Osteocyte (in vitro differentiated cells): ENCODE results near the gene MESD. TPM values are rescaled to one million over a fixed set of nuclear protein-coding genes. Genes with fewer than 3 reads are reported as not detected.
A peak's percentile ranks its signal among the peaks of the same experiment; 100 is the strongest.

Source experiments
- DNase-seq: peaks from one replicate; pipeline ENCODE4 v3.0.0; 2021; ENCODE audit warnings: mixed read lengths; ENCODE audit not compliant: unreplicated experiment; ENCODE audit errors: extremely low spot score
- H3K27ac Mint-ChIP-seq: one replicate; pipeline ENCODE4 v1.8.0; 2021; ENCODE audit warnings: mild to moderate bottlenecking, mixed read lengths; ENCODE audit not compliant: unreplicated experiment
- H3K27me3 Mint-ChIP-seq: one replicate; pipeline ENCODE4 v1.8.0; 2021; ENCODE audit warnings: mixed read lengths; ENCODE audit not compliant: unreplicated experiment
- H3K36me3 Mint-ChIP-seq: one replicate; pipeline ENCODE4 v1.8.0; 2021; ENCODE audit warnings: mixed read lengths; ENCODE audit not compliant: unreplicated experiment
- H3K4me1 Mint-ChIP-seq: one replicate; pipeline ENCODE4 v1.8.0; 2021; ENCODE audit warnings: mixed read lengths; ENCODE audit not compliant: unreplicated experiment
- H3K4me3 Mint-ChIP-seq: one replicate; pipeline ENCODE4 v1.8.0; 2021; ENCODE audit warnings: mild to moderate bottlenecking, moderate library complexity, mixed read lengths; ENCODE audit not compliant: unreplicated experiment
- H3K9me3 Mint-ChIP-seq: one replicate; pipeline ENCODE4 v1.8.0; 2021; ENCODE audit warnings: mixed read lengths; ENCODE audit not compliant: unreplicated experiment
- total RNA-seq: library from RNA; stranded (reverse); gene quantifications from 2 replicates; pipeline ENCODE4 v1.2.1, GENCODE V29; 2021
- TF ChIP-seq, protein P1 (sequence below): fragments of 200-600 bp; sonication (generic); IDR thresholded peaks from 2 replicates; pipeline ENCODE4 v1.5.0; 2021; ENCODE audit warnings: antibody characterized with exemption, mild to moderate bottlenecking, moderate library complexity

The MESD gene
- total RNA-seq, 1 donor from 2014 or later, result 25.3 TPM

DNA sequence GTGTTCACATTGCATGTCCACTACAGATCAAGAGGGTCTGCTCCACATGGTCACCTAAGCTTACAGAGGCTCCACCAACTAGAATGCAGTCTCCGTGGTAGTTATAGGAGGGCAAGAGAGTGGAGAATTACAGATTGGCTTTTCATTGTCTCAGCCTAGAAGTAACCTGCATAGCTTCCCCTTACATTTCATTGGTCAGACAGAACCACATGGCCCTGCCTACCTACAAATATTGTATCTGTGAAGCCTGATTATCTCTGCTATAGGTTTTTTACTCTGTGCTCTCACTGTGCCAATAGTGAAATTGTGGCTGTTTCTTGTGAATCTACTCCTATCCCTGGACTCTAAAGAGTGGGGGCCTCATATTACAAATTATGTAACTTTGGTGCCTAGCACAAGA lies 8.6 kb upstream of the MESD start:
- no peak for DNase-seq
- Mint-ChIP-seq H3K4me3 (no peak overlapping the region), H3K36me3 (peaks cover under 1% of the 10 kb centered on the region), H3K27me3 (no peaks in the 10 kb centered on the region), H3K9me3 (no peaks in the 10 kb centered on the region), H3K27ac (no peak overlapping the region), H3K4me1 (peaks cover 10% of the 10 kb centered on the region)
- TF ChIP-seq, protein P1, sequence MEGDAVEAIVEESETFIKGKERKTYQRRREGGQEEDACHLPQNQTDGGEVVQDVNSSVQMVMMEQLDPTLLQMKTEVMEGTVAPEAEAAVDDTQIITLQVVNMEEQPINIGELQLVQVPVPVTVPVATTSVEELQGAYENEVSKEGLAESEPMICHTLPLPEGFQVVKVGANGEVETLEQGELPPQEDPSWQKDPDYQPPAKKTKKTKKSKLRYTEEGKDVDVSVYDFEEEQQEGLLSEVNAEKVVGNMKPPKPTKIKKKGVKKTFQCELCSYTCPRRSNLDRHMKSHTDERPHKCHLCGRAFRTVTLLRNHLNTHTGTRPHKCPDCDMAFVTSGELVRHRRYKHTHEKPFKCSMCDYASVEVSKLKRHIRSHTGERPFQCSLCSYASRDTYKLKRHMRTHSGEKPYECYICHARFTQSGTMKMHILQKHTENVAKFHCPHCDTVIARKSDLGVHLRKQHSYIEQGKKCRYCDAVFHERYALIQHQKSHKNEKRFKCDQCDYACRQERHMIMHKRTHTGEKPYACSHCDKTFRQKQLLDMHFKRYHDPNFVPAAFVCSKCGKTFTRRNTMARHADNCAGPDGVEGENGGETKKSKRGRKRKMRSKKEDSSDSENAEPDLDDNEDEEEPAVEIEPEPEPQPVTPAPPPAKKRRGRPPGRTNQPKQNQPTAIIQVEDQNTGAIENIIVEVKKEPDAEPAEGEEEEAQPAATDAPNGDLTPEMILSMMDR, result no peak

DNA sequence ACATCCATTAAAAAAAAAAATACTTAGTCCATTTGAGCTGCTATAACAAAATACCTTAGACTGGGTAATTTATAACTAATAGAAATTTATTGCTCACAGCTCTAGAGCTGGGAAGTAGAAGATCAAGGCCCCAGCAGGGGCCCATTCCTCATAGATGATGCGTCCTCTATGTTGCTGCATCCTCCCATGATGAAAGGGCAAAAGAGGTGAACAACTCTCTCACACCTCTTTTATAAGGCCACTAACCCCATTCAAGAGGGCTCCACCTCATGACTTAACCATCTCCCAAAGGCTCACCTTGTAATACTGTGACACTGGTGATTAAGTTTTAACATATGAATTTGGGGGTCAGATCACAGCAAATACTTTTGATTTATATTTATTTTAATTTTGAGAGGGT lies 8.1 kb upstream of the MESD start:
- no peak overlapping the region for H3K4me3 Mint-ChIP-seq
- H3K36me3 Mint-ChIP-seq, result no peaks in the 10 kb centered on the region
- no peak for DNase-seq
- no peaks in the 10 kb centered on the region for H3K9me3 Mint-ChIP-seq
- H3K27ac Mint-ChIP-seq, result no peak overlapping the region
- no peaks in the 10 kb centered on the region for H3K27me3 Mint-ChIP-seq
- TF ChIP-seq, protein P1, result no peak
- peaks cover 9% of the 10 kb centered on the region for H3K4me1 Mint-ChIP-seq

GRCh38 chr15:80996247-80996646 lies 6.6 kb upstream of the MESD start:
- Mint-ChIP-seq H3K4me3 (no peak overlapping the region), H3K9me3 (no peaks in the 10 kb centered on the region), H3K4me1 (peaks cover 13% of the 10 kb centered on the region), H3K36me3 (no peaks in the 10 kb centered on the region), H3K27me3 (no peaks in the 10 kb centered on the region), H3K27ac (no peak overlapping the region)
- TF ChIP-seq, protein P1, result peak; percentile 44
- DNase-seq, result no peak

DNA sequence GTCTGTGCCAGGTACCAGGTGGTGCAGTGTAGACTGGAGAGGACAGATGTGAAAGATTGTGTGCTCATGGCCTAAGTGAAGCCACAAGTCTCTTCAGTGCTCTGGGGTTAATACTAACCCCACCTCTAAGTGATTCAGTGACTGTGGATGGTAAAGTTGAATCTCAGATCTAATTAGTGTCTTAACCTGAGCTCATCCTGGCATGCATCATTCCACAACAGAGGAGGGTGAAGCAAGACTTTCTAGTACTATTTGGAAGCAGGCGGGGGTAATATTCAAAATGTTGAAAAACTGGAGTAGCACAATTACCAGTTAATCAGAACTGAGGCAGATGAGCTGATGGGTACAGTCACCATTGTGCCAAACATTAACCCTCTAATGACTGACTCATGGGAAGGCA lies 2.8 kb upstream of the MESD start:
- H3K27me3 Mint-ChIP-seq, result no peaks in the 10 kb centered on the region
- H3K27ac Mint-ChIP-seq, result no peak overlapping the region
- TF ChIP-seq, protein P1, result no peak
- no peak overlapping the region for H3K4me3 Mint-ChIP-seq
- no peak for DNase-seq
- H3K4me1 Mint-ChIP-seq, result peaks cover 32% of the 10 kb centered on the region
- H3K36me3 Mint-ChIP-seq, result peaks cover 2% of the 10 kb centered on the region
- no peaks in the 10 kb centered on the region for H3K9me3 Mint-ChIP-seq

DNA sequence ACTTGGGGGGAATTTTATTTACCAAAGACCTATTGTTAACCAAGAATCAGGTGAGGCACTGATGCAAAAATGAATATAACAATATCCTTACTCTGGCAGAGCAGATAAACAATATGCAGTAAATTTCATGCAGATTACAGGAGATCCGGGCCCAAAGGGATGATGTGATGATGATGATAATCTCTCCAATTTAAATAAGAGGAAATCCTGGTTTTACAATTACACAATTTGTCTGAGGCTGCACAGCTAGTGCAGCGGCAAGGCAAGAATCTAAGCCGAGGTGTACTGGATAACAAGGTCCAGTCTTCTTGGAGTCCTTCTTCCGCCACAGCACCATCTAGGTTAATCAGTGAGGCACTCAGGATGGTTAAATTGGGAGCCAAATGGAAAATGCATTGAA lies 2.4 kb upstream of the MESD start:
- H3K4me1 Mint-ChIP-seq, result peaks cover 34% of the 10 kb centered on the region
- no peak overlapping the region for H3K4me3 Mint-ChIP-seq
- no peak for DNase-seq
- peaks cover 2% of the 10 kb centered on the region for H3K36me3 Mint-ChIP-seq
- no peak overlapping the region for H3K27ac Mint-ChIP-seq
- TF ChIP-seq, protein P1, result no peak
- no peaks in the 10 kb centered on the region for H3K27me3 Mint-ChIP-seq
- no peaks in the 10 kb centered on the region for H3K9me3 Mint-ChIP-seq
